DND-41 (cell line): ENCODE results near the gene SERINC4.

Source experiments
- ATAC-seq: fragments of 200-7000 bp; cut with Tn5 transposase; 3 replicates; pipeline ENCODE4 v1.9.1; 2021; ENCODE audit warnings: low read depth; ENCODE audit not compliant: insufficient read depth
- DNase-seq: peaks from one replicate; pipeline ENCODE4 v3.0.0-alpha.2; 2020
- H2AFZ ChIP-seq: 2 replicates; pipeline ENCODE4 v1.6.0; 2012; ENCODE audit warnings: low read depth, low read length
- H3K27ac ChIP-seq: 2 replicates; pipeline ENCODE4 v1.5.1; 2012; ENCODE audit warnings: low read length, inconsistent platforms
- H3K27me3 ChIP-seq: fragments of 200-600 bp; sonication (generic); 2 replicates; pipeline ENCODE4 v1.6.0; 2012; ENCODE audit warnings: low read length, mild to moderate bottlenecking, inconsistent platforms; ENCODE audit not compliant: insufficient read depth, poor library complexity
- H3K36me3 ChIP-seq: 2 replicates; pipeline ENCODE4 v1.5.1; 2012; ENCODE audit warnings: low read length, inconsistent platforms; ENCODE audit not compliant: insufficient read depth
- H3K4me1 ChIP-seq: 2 replicates; pipeline ENCODE4 v1.5.1; 2012; ENCODE audit warnings: mild to moderate bottlenecking, low read length; ENCODE audit not compliant: insufficient read depth
- H3K4me2 ChIP-seq: 2 replicates; pipeline ENCODE4 v1.6.0; 2012; ENCODE audit warnings: mild to moderate bottlenecking, moderate library complexity, low read length, inconsistent platforms; ENCODE audit not compliant: insufficient read depth
- H3K4me3 ChIP-seq, 2 experiments: fragments of 200-600 bp in 1 of 2; shearing (Covaris generic) in 1 of 2; 2 replicates each; pipeline ENCODE4 v1.5.1; 2012 to 2016; ENCODE audit warnings: inconsistent platforms in 2 of 2, low read length in 2 of 2, mild to moderate bottlenecking in 2 of 2, low read depth in 1 of 2, moderate library complexity in 1 of 2
- H3K79me2 ChIP-seq: 2 replicates; pipeline ENCODE4 v1.6.0; 2012; ENCODE audit warnings: low read length, inconsistent platforms; ENCODE audit not compliant: insufficient read depth
- H3K9ac ChIP-seq: 2 replicates; pipeline ENCODE4 v1.6.0; 2012; ENCODE audit warnings: low read depth, mild to moderate bottlenecking, inconsistent platforms, low read length, moderate library complexity
- H3K9me3 ChIP-seq: 2 replicates; pipeline ENCODE4 v1.5.1; 2012; ENCODE audit warnings: low read length, moderate library complexity, mild to moderate bottlenecking, inconsistent platforms; ENCODE audit not compliant: insufficient read depth, severe bottlenecking
- H4K20me1 ChIP-seq: 2 replicates; pipeline ENCODE4 v1.6.0; 2012; ENCODE audit warnings: low read length; ENCODE audit not compliant: insufficient read depth
- CTCF ChIP-seq: IDR thresholded peaks from 2 replicates; pipeline ENCODE4 v1.5.1; 2012; ENCODE audit warnings: borderline replicate concordance, low read length, moderate library complexity, mild to moderate bottlenecking; ENCODE audit not compliant: poor library complexity, severe bottlenecking; ENCODE audit errors: extremely low read depth
- EZH2 ChIP-seq: IDR thresholded peaks from 3 replicates; pipeline ENCODE4 v1.6.1; 2012; ENCODE audit warnings: borderline replicate concordance, low read depth, mild to moderate bottlenecking, moderate library complexity, low read length, inconsistent platforms; ENCODE audit not compliant: severe bottlenecking

SERINC4 gene

GRCh38 chr15:43771816-43772215, 28.2 kb downstream of the SERINC4 start:
- Histone ChIP-seq H3K4me1 (peaks cover 14% of the 10 kb centered on the region), H2AFZ (no peak overlapping the region), H3K27ac (no peak overlapping the region), H3K4me2 (no peak overlapping the region), H3K9me3 (no peaks in the 10 kb centered on the region), H3K79me2 (no peaks in the 10 kb centered on the region), H3K9ac (no peak overlapping the region), H3K36me3 (peaks cover 58% of the 10 kb centered on the region), H3K4me3 (no peak overlapping the region), H3K27me3 (no peaks in the 10 kb centered on the region), H4K20me1 (no peaks in the 10 kb centered on the region)
- no peak for ATAC-seq
- TF ChIP-seq EZH2 = no peak
- DNase-seq = no peak

- Histone ChIP-seq H4K20me1 (no peaks in the 10 kb centered on the region), H3K27me3 (no peaks in the 10 kb centered on the region), H3K36me3 (peaks cover 79% of the 10 kb centered on the region), H3K9ac (no peak overlapping the region), H2AFZ (no peak overlapping the region), H3K79me2 (no peaks in the 10 kb centered on the region), H3K4me1 (no peaks in the 10 kb centered on the region), H3K9me3 (no peaks in the 10 kb centered on the region), H3K27ac (no peak overlapping the region), H3K4me3 (no peak overlapping the region), H3K4me2 (no peak overlapping the region)
- ATAC-seq (peak; percentile 76), DNase-seq (peak; percentile 62)
- TF ChIP-seq EZH2 (no peak), CTCF (peak; percentile 79)
Observed at GRCh38 chr15:43769584-43770228, 30.3 kb downstream of the SERINC4 start.

GRCh38 chr15:43763819-43764446, 36.1 kb downstream of the SERINC4 start:
- Histone ChIP-seq H3K9ac (no peak overlapping the region), H3K4me1 (no peaks in the 10 kb centered on the region), H3K27me3 (no peaks in the 10 kb centered on the region), H3K4me3 (no peak overlapping the region), H3K9me3 (no peaks in the 10 kb centered on the region), H2AFZ (no peak overlapping the region), H3K36me3 (peaks cover 86% of the 10 kb centered on the region), H3K79me2 (peaks cover 3% of the 10 kb centered on the region; the same call in 1 of the 2 replicates), H4K20me1 (no peaks in the 10 kb centered on the region; the same call in 1 of the 2 replicates), H3K4me2 (no peak overlapping the region), H3K27ac (no peak overlapping the region)
- ATAC-seq (no peak), DNase-seq (no peak)
- TF ChIP-seq EZH2 (no peak), CTCF (no peak)

- no peak for TF ChIP-seq CTCF
- no peak for TF ChIP-seq EZH2
- H2AFZ ChIP-seq = no peak overlapping the region
- H3K4me2 ChIP-seq = no peak overlapping the region
- DNase-seq (no peak), ATAC-seq (no peak)
- no peak overlapping the region for H3K9ac ChIP-seq
- no peaks in the 10 kb centered on the region for H3K4me1 ChIP-seq
- peaks cover 3% of the 10 kb centered on the region; the same call in 1 of the 2 replicates for H3K79me2 ChIP-seq
- H3K27ac ChIP-seq = no peak overlapping the region
- no peaks in the 10 kb centered on the region for H3K27me3 ChIP-seq
- peaks cover 81% of the 10 kb centered on the region for H3K36me3 ChIP-seq
- H4K20me1 ChIP-seq = no peaks in the 10 kb centered on the region; the same call in 1 of the 2 replicates
- H3K4me3 ChIP-seq = no peak overlapping the region
- H3K9me3 ChIP-seq = no peaks in the 10 kb centered on the region
Observed at GRCh38 chr15:43762824-43763223, 37.2 kb downstream of the SERINC4 start.
